HEK293 (cell line): ENCODE data around the gene SH2D1A.

Experiments
- CTCF ChIA-PET: fragments of 350-600 bp; formaldehyde crosslinking; extraction: SDS; loops from one replicate; lab custom pipeline; 2021; ENCODE audit warnings: antibody characterized with exemption; lab: Yijun Ruan, JAX
- POLR2A ChIA-PET: fragments of 300-600 bp; formaldehyde crosslinking; extraction: SDS; loops from one replicate; lab custom pipeline; 2020; ENCODE audit warnings: antibody characterized with exemption, inconsistent platforms; lab: Yijun Ruan, JAX
- H3K27ac ChIP-seq: fragments of 200-500 bp; sonication (Bioruptor generic); 2 replicates; pipeline ENCODE4 v1.5.1; 2014; ENCODE audit warnings: low read depth, low read length, control low read depth, inconsistent platforms; ENCODE audit errors: extremely low read depth
- H3K36me3 ChIP-seq, 2 experiments: fragments of 200-500 bp in 1 of 2; sonication (Bioruptor generic) in 1 of 2; 1 replicate in 1 of 2; 2 replicates in 1 of 2; pipeline ENCODE4 v1.5.1; 2014 to 2017; ENCODE audit warnings: inconsistent platforms in 2 of 2, low read length in 2 of 2; ENCODE audit not compliant: control insufficient read depth in 2 of 2, insufficient read depth in 1 of 2
- H3K4me1 ChIP-seq: fragments of 200-500 bp; sonication (Bioruptor generic); 2 replicates; pipeline ENCODE4 v1.5.1; 2014; ENCODE audit warnings: mild to moderate bottlenecking, low read length, inconsistent platforms; ENCODE audit not compliant: control insufficient read depth, insufficient read depth
- H3K4me3 ChIP-seq: 2 replicates; pipeline ENCODE4 v1.5.1; 2011; ENCODE audit warnings: low read depth, mild to moderate bottlenecking, control low read depth, low read length, moderate library complexity
- H3K9me3 ChIP-seq: fragments of 200-500 bp; sonication (Bioruptor generic); 2 replicates; pipeline ENCODE4 v1.5.1; 2014; ENCODE audit warnings: low read depth, low read length, inconsistent platforms; ENCODE audit not compliant: control insufficient read depth, insufficient read depth
- BCL6B ChIP-seq: fragments of 450-650 bp; formaldehyde crosslinking; IDR thresholded peaks from 2 replicates; pipeline ENCODE4 v1.5.1; 2017; ENCODE audit warnings: missing biosample characterization, missing genetic modification characterization
- EGR2 ChIP-seq: fragments of 450-650 bp; formaldehyde crosslinking; IDR thresholded peaks from 2 replicates; pipeline ENCODE4 v1.5.1; 2016; ENCODE audit warnings: low read depth, missing biosample characterization, missing genetic modification characterization
- KLF9 ChIP-seq: fragments of 450-650 bp; formaldehyde crosslinking; IDR thresholded peaks from 2 replicates; pipeline ENCODE4 v1.5.1; 2016; ENCODE audit warnings: missing biosample characterization, missing genetic modification characterization, low read depth
- SP7 ChIP-seq: fragments of 450-650 bp; formaldehyde crosslinking; IDR thresholded peaks from 2 replicates; pipeline ENCODE4 v1.5.1; 2016; ENCODE audit warnings: missing biosample characterization, missing genetic modification characterization
- YY1 ChIP-seq: fragments of 450-650 bp; formaldehyde crosslinking; IDR thresholded peaks from 2 replicates; pipeline ENCODE4 v1.5.1; 2018; ENCODE audit warnings: missing biosample characterization, missing genetic modification characterization
- ZBTB1 ChIP-seq: fragments of 450-650 bp; formaldehyde crosslinking; IDR thresholded peaks from 2 replicates; pipeline ENCODE4 v1.5.1; 2016; ENCODE audit warnings: missing biosample characterization, missing genetic modification characterization
- ZBTB44 ChIP-seq: fragments of 450-650 bp; IDR thresholded peaks from 2 replicates; pipeline ENCODE4 v1.5.1; 2018; ENCODE audit warnings: missing biosample characterization, mild to moderate bottlenecking, missing genetic modification characterization
- ZNF146 ChIP-seq: fragments of 450-650 bp; formaldehyde crosslinking; IDR thresholded peaks from 2 replicates; pipeline ENCODE4 v1.5.1; 2016; ENCODE audit warnings: missing biosample characterization, missing genetic modification characterization
- ZNF16 ChIP-seq: fragments of 450-650 bp; formaldehyde crosslinking; IDR thresholded peaks from 2 replicates; pipeline ENCODE4 v1.5.1; 2016; ENCODE audit warnings: low read depth, missing biosample characterization, missing genetic modification characterization
- ZNF2 ChIP-seq: fragments of 450-650 bp; formaldehyde crosslinking; IDR thresholded peaks from 2 replicates; pipeline ENCODE4 v1.5.1; 2016; ENCODE audit warnings: missing biosample characterization, missing genetic modification characterization
- ZNF266 ChIP-seq: fragments of 450-650 bp; formaldehyde crosslinking; IDR thresholded peaks from 2 replicates; pipeline ENCODE4 v1.5.1; 2016; ENCODE audit warnings: missing biosample characterization, missing genetic modification characterization, low read depth
- ZNF426 ChIP-seq: fragments of 450-650 bp; formaldehyde crosslinking; IDR thresholded peaks from 2 replicates; pipeline ENCODE4 v1.5.1; 2017; ENCODE audit warnings: missing biosample characterization, missing genetic modification characterization, mild to moderate bottlenecking, inconsistent platforms, moderate library complexity
- ZNF433 ChIP-seq: fragments of 450-650 bp; formaldehyde crosslinking; IDR thresholded peaks from 2 replicates; pipeline ENCODE4 v1.5.1; 2016; ENCODE audit warnings: missing biosample characterization, missing genetic modification characterization, low read depth
- ZNF473 ChIP-seq: fragments of 450-650 bp; formaldehyde crosslinking; IDR thresholded peaks from 2 replicates; pipeline ENCODE4 v1.5.1; 2017; ENCODE audit warnings: missing biosample characterization, missing genetic modification characterization
- ZNF501 ChIP-seq: fragments of 450-650 bp; formaldehyde crosslinking; IDR thresholded peaks from 2 replicates; pipeline ENCODE4 v1.5.1; 2016; ENCODE audit warnings: missing biosample characterization, missing genetic modification characterization
- ZNF549 ChIP-seq: fragments of 450-650 bp; IDR thresholded peaks from 2 replicates; pipeline ENCODE4 v1.5.1; 2018; ENCODE audit warnings: missing biosample characterization, missing genetic modification characterization, mild to moderate bottlenecking, inconsistent platforms, moderate library complexity
- ZNF558 ChIP-seq: fragments of 450-650 bp; formaldehyde crosslinking; IDR thresholded peaks from 2 replicates; pipeline ENCODE4 v1.5.1; 2016; ENCODE audit warnings: missing biosample characterization, missing genetic modification characterization
- ZNF571 ChIP-seq: fragments of 450-650 bp; formaldehyde crosslinking; IDR thresholded peaks from 2 replicates; pipeline ENCODE4 v1.5.0; 2017; ENCODE audit warnings: missing biosample characterization, missing genetic modification characterization
- ZNF610 ChIP-seq: fragments of 450-650 bp; formaldehyde crosslinking; IDR thresholded peaks from 2 replicates; pipeline ENCODE4 v1.5.1; 2016; ENCODE audit warnings: missing biosample characterization, missing genetic modification characterization, borderline replicate concordance
- ZNF677 ChIP-seq: fragments of 450-650 bp; IDR thresholded peaks from 2 replicates; pipeline ENCODE4 v1.5.0; 2018; ENCODE audit warnings: missing biosample characterization, mild to moderate bottlenecking, missing genetic modification characterization, moderate library complexity
- TF ChIP-seq, protein P1 (sequence below): fragments of 450-650 bp; formaldehyde crosslinking; IDR thresholded peaks from 2 replicates; pipeline ENCODE4 v1.5.1; 2016; ENCODE audit warnings: missing biosample characterization, missing genetic modification characterization
- TF ChIP-seq, protein P2 (sequence below): fragments of 450-650 bp; IDR thresholded peaks from 2 replicates; pipeline ENCODE4 v1.5.1; 2018; ENCODE audit warnings: missing biosample characterization, missing genetic modification characterization

Gene SH2D1A

GRCh38 chrX:124347242-124347641, 879 bp downstream of the SH2D1A start:
- ChIA-PET POLR2A (no interaction called here), CTCF (interaction anchor here (0.6 kb wide), 1 partner anchor 23 kb away, joined by 3 read pairs; no protein-coding TSS in a partner anchor)
- Histone ChIP-seq H3K4me3 (no peak overlapping the region), H3K4me1 (no peaks in the 10 kb centered on the region), H3K36me3 (no peaks in the 10 kb centered on the region), H3K9me3 (no peaks in the 10 kb centered on the region), H3K27ac (no peak overlapping the region)
- no peak for TF ChIP-seq KLF9 (tag by site-specific recombination)
- TF ChIP-seq ZNF16 (tag by site-specific recombination), result no peak

GRCh38 chrX:124348182-124348581, 1.8 kb downstream of the SH2D1A start:
- H3K36me3 ChIP-seq, result no peaks in the 10 kb centered on the region
- TF ChIP-seq YY1, result no peak
- TF ChIP-seq ZBTB44 (tag by site-specific recombination), result no peak
- no peak for TF ChIP-seq ZNF610 (tag by site-specific recombination)
- no peak for TF ChIP-seq ZNF266 (tag by site-specific recombination)
- TF ChIP-seq, protein P1, sequence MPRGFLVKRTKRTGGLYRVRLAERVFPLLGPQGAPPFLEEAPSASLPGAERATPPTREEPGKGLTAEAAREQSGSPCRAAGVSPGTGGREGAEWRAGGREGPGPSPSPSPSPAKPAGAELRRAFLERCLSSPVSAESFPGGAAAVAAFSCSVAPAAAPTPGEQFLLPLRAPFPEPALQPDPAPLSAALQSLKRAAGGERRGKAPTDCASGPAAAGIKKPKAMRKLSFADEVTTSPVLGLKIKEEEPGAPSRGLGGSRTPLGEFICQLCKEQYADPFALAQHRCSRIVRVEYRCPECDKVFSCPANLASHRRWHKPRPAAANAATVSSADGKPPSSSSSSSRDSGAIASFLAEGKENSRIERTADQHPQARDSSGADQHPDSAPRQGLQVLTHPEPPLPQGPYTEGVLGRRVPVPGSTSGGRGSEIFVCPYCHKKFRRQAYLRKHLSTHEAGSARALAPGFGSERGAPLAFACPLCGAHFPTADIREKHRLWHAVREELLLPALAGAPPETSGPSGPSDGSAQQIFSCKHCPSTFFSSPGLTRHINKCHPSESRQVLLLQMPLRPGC (tag by site-specific recombination), result no peak
- TF ChIP-seq ZNF426, result no peak
- TF ChIP-seq SP7 (tag by site-specific recombination), result no peak
- no peak for TF ChIP-seq ZNF146 (tag by site-specific recombination)
- TF ChIP-seq ZNF549, result no peak
- TF ChIP-seq ZNF473 (tag by site-specific recombination), result no peak
- TF ChIP-seq EGR2 (tag by site-specific recombination), result no peak
- TF ChIP-seq ZNF501 (tag by site-specific recombination), result no peak
- no peak for TF ChIP-seq BCL6B (tag by site-specific recombination)
- no peak for TF ChIP-seq ZNF571 (tag by site-specific recombination)
- no peak for TF ChIP-seq ZNF558
- no peak for TF ChIP-seq ZNF2 (tag by site-specific recombination)
- no peak for TF ChIP-seq ZBTB1 (tag by site-specific recombination)
- TF ChIP-seq, protein P2, sequence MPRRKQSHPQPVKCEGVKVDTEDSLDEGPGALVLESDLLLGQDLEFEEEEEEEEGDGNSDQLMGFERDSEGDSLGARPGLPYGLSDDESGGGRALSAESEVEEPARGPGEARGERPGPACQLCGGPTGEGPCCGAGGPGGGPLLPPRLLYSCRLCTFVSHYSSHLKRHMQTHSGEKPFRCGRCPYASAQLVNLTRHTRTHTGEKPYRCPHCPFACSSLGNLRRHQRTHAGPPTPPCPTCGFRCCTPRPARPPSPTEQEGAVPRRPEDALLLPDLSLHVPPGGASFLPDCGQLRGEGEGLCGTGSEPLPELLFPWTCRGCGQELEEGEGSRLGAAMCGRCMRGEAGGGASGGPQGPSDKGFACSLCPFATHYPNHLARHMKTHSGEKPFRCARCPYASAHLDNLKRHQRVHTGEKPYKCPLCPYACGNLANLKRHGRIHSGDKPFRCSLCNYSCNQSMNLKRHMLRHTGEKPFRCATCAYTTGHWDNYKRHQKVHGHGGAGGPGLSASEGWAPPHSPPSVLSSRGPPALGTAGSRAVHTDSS, result no peak
- no peak for TF ChIP-seq ZNF677
- no peak for TF ChIP-seq ZNF433
- TF ChIP-seq, all 188 proteins: peak for 0
- CTCF ChIA-PET, result interaction anchor here (0.7 kb wide), 1 partner anchor 11 kb away, joined by 3 read pairs; no protein-coding TSS in a partner anchor
- Histone ChIP-seq H3K4me3 (no peak overlapping the region), H3K27ac (no peak overlapping the region), H3K9me3 (no peaks in the 10 kb centered on the region), H3K4me1 (no peaks in the 10 kb centered on the region)
- POLR2A ChIA-PET, result no interaction called here
